Astrocyte of the cerebellum (primary cell): ENCODE measurements around the gene MS4A8.
"Not testable (repeated sequence)": the region's sequence is repeated elsewhere in the genome, so short reads cannot be mapped to it uniquely, and the experiment has no call there.

Experiments used
- DNase-seq: peaks from one replicate; pipeline ENCODE4 v3.0.0-alpha.2; 2011; ENCODE audit warnings: low read depth
- H3K4me3 ChIP-seq: 2 replicates; pipeline ENCODE4 v1.5.1; 2011; ENCODE audit warnings: mild to moderate bottlenecking, low read depth, low read length, moderate library complexity
- in situ Hi-C: cut with HindIII; loops from 2 replicates; pipeline ENCODE4 v1.10.0; 2017; ENCODE audit warnings: low sequenced_read_pairs
- TF ChIP-seq, protein P1 (sequence below): IDR thresholded peaks from 2 replicates; pipeline ENCODE4 v1.5.1; 2012; ENCODE audit warnings: low read length, low read depth, moderate library complexity, mild to moderate bottlenecking; ENCODE audit errors: missing control alignments

The MS4A8 gene, protein sequence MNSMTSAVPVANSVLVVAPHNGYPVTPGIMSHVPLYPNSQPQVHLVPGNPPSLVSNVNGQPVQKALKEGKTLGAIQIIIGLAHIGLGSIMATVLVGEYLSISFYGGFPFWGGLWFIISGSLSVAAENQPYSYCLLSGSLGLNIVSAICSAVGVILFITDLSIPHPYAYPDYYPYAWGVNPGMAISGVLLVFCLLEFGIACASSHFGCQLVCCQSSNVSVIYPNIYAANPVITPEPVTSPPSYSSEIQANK

GRCh38 chr11:60699284-60699691 lies at the start of gene MS4A8:
Gene MS4A8 (plus strand): TSS chr11:60699612. CDS start chr11:60700861, 1,249 bp downstream.
- in situ Hi-C loops = no loop called here
- DNase-seq = no peak
- TF ChIP-seq, protein P1, sequence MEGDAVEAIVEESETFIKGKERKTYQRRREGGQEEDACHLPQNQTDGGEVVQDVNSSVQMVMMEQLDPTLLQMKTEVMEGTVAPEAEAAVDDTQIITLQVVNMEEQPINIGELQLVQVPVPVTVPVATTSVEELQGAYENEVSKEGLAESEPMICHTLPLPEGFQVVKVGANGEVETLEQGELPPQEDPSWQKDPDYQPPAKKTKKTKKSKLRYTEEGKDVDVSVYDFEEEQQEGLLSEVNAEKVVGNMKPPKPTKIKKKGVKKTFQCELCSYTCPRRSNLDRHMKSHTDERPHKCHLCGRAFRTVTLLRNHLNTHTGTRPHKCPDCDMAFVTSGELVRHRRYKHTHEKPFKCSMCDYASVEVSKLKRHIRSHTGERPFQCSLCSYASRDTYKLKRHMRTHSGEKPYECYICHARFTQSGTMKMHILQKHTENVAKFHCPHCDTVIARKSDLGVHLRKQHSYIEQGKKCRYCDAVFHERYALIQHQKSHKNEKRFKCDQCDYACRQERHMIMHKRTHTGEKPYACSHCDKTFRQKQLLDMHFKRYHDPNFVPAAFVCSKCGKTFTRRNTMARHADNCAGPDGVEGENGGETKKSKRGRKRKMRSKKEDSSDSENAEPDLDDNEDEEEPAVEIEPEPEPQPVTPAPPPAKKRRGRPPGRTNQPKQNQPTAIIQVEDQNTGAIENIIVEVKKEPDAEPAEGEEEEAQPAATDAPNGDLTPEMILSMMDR = no peak

GRCh38 chr11:60657888-60658287 lies 41.5 kb upstream of the MS4A8 start:
- TF ChIP-seq, protein P1 = no peak
- no peak overlapping the region for H3K4me3 ChIP-seq
- DNase-seq = no peak
- in situ Hi-C loops = no loop called here

More at GRCh38 chr11:60699284-60699691, at the start of gene MS4A8:
- H3K4me3 ChIP-seq = no peak within 1 kb of the TSS

DNA sequence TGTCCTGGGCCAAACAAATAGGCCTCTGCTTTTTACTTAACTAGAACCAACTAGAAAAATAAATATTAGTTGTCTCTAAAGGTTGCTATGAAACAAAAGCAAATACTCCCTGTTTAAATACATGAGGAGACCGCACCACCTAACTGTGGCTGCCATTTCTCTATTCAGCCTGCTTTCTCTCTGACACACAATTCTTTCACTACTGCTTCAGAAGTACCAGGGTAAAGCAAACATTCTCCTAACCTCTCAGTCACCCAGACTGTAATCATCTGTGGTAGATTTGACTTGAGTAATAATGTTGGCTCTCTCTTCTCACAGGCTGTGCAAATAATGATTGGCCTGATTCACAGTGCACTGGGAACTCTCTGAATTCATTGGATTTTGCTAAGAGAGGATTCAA lies 41.0 kb upstream of the MS4A8 start:
- no peak overlapping the region for H3K4me3 ChIP-seq
- DNase-seq = no peak
- in situ Hi-C loops = no loop called here
- TF ChIP-seq, protein P1 = no peak

DNA sequence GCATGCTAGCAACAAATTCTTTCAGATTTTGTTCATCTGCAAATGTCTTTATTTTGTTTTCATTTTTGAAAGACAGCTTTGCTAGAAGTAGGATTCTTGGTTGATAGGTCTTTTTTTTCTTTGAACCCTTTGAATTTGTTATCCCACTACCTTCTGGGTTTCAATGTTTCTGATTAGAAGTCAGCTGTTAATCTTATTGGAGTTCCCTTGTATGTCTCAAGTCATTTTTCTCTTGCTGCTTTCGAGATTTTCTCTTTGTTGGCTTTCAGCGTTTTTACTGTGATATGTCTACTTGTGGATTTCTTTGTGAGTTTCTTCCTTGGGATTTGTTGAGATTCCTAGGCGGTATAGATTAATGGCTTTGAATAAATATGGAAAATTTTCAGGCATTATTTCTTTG lies 27.2 kb upstream of the MS4A8 start:
- in situ Hi-C loops = no loop called here
- TF ChIP-seq, protein P1 = no peak
- H3K4me3 ChIP-seq = no peak overlapping the region
- no peak for DNase-seq

DNA sequence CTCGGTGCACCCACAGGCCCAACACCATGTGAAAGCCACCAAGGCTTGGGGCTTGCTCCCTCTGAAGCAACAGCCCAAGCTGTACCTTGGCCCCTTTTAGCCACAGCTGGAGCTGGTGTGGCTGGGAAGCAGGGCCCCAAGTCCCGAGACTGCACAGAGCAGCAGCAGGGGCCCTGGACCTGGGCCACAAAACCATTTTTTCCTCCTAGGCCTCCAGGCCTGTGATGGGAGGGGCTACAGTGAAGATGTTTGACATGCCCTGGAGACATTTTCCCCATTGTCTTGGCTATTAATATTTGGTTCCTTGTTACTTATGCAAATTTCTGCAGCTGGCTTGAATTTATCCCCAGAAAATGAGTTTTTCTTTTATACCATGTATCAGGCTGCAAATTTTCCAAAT lies 21.2 kb upstream of the MS4A8 start:
- in situ Hi-C loops, H3K4me3 ChIP-seq, DNase-seq: not testable (repeated sequence)

DNA sequence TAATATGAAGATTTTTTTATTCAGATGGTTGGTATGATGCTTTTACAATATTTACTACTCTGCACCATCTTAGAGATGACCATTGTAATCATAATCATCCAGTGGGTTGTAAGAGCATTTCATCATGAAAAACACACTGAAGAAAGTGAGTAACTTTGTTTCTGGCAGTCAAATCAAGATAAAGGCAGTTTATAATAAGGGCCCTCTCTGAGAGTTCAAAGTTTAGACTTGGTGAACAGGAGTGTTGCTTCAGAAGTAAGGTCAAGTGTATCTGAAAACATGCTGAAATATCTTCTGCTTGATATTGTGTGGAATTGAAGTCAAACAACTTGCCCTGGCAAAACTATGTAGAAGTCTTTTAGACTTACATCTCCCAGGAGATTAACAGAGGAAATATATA lies 19.5 kb upstream of the MS4A8 start:
- DNase-seq = no peak
- no peak overlapping the region for H3K4me3 ChIP-seq
- TF ChIP-seq, protein P1 = no peak
- in situ Hi-C loops = no loop called here

GRCh38 chr11:60680455-60681119 lies 18.8 kb upstream of the MS4A8 start:
- no peak for DNase-seq
- in situ Hi-C loops = no loop called here
- H3K4me3 ChIP-seq = no peak overlapping the region
- TF ChIP-seq, protein P1 = no peak

DNA sequence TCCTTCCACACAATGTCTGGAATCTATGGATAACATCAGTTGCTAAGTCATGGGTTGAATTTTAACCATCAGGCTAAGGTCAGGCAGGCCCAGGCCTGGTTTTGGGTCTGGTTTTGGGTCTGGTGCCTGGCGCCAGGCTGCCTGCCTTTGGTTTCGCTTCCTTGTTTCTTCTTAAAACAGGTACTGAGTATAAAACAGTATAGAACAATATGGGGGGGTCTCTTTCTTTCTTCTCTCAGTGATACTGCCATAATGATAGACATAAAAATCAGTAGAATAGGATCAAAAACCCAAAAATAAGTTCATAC lies 14.9 kb upstream of the MS4A8 start:
- in situ Hi-C loops, DNase-seq: not testable (repeated sequence)

More for the DNA sequence above, 14.9 kb upstream of the MS4A8 start:
- not testable (repeated sequence) for H3K4me3 ChIP-seq
